HepG2 (cell line): Measurements from ENCODE around the gene SCFD2. TPM values are rescaled to one million over a fixed set of nuclear protein-coding genes. Genes with fewer than 3 reads are reported as not detected.

Source experiments
- HMGA1 ChIP-seq: sonication (generic); formaldehyde crosslinking; conservative IDR thresholded peaks from 2 replicates; pipeline ENCODE4 v1.4.0; 2020; ENCODE audit warnings: missing genetic modification reagents
- KLF12 ChIP-seq: sonication (generic); formaldehyde crosslinking; IDR thresholded peaks from 2 replicates; pipeline ENCODE4 v1.4.0; 2020; ENCODE audit warnings: missing genetic modification reagents, borderline replicate concordance
- MZF1 ChIP-seq: sonication (generic); formaldehyde crosslinking; IDR thresholded peaks from 2 replicates; pipeline ENCODE4 v1.8.1; 2023; ENCODE audit warnings: mild to moderate bottlenecking, missing genetic modification reagents, borderline replicate concordance
- NCOA2 ChIP-seq: sonication (generic); formaldehyde crosslinking; IDR thresholded peaks from 2 replicates; pipeline ENCODE4 v1.8.0; 2022; ENCODE audit warnings: inconsistent platforms
- PRMT3 ChIP-seq: sonication (generic); formaldehyde crosslinking; IDR thresholded peaks from 2 replicates; pipeline ENCODE4 v1.8.1; 2022; ENCODE audit warnings: low read depth, mild to moderate bottlenecking, moderate library complexity, missing genetic modification reagents, borderline replicate concordance
- SUZ12 ChIP-seq: fragments of 150-350 bp; IDR thresholded peaks from 2 replicates; pipeline ENCODE4 v1.6.1; 2014; ENCODE audit warnings: low read depth, low read length
- U2AF1 ChIP-seq: fragments of 200-400 bp; formaldehyde crosslinking; optimal IDR thresholded peaks from 2 replicates; pipeline ENCODE3; 2017; ENCODE audit warnings: mild to moderate bottlenecking, low read depth, low read length
- ZNF329 ChIP-seq: sonication (generic); formaldehyde crosslinking; IDR thresholded peaks from 2 replicates; pipeline ENCODE4 v1.9.0; 2021; ENCODE audit warnings: low read depth, mild to moderate bottlenecking, missing genetic modification reagents
- ZNF547 ChIP-seq: sonication (generic); formaldehyde crosslinking; IDR thresholded peaks from 2 replicates; pipeline ENCODE4 v1.5.1; 2020; ENCODE audit warnings: mild to moderate bottlenecking, missing genetic modification reagents
- ZNF878 ChIP-seq: sonication (generic); formaldehyde crosslinking; IDR thresholded peaks from 2 replicates; pipeline ENCODE4 v1.8.1; 2023; ENCODE audit warnings: mild to moderate bottlenecking, missing genetic modification reagents, moderate library complexity
- polyA plus RNA-seq, 8 experiments: library from polyadenylated mRNA; depleted of rRNA in 3 of 8; stranded (reverse) in 7 of 8; unstranded in 1 of 8; fragments of >200 nt; fragmentation: Illumina TruSeq in 4 of 8; extraction: Trizol in 4 of 8; gene quantifications; 2 replicates each; pipeline versions ENCODE4 v1.2.1 to v1.2.3, GENCODE V29; 2011 to 2016; ENCODE audit warnings: low read depth in 4 of 8, missing spikeins in 1 of 8, mixed read lengths in 1 of 8; ENCODE audit not compliant: insufficient read depth in 1 of 8
- total RNA-seq, 5 experiments: library from RNA; depleted of rRNA; stranded (reverse); fragments of >200 nt; fragmentation: Illumina TruSeq; extraction: Trizol; gene quantifications; 2 replicates each; pipeline ENCODE4 v1.2.3, GENCODE V29; 2016; ENCODE audit warnings: low read depth in 1 of 5
- TF ChIP-seq, protein P1 (sequence below): sonication (generic); formaldehyde crosslinking; IDR thresholded peaks from 2 replicates; pipeline ENCODE4 v1.8.1; 2022; ENCODE audit warnings: low read depth, mild to moderate bottlenecking, missing genetic modification reagents
- TF ChIP-seq, protein P2 (sequence below): sonication (generic); formaldehyde crosslinking; IDR thresholded peaks from 2 replicates; pipeline ENCODE4 v1.4.0; 2020; ENCODE audit warnings: mild to moderate bottlenecking, missing genetic modification reagents
- TF ChIP-seq, protein P3 (sequence below): IDR thresholded peaks from 2 replicates; pipeline ENCODE4 v1.6.1; 2016
- TF ChIP-seq, protein P4 (sequence below): IDR thresholded peaks from 2 replicates; pipeline ENCODE4 v1.6.1; 2016; ENCODE audit warnings: mild to moderate bottlenecking
- TF ChIP-seq, protein P5 (sequence below): IDR thresholded peaks from 2 replicates; pipeline ENCODE4 v1.4.0; 2020; ENCODE audit warnings: mild to moderate bottlenecking, missing genetic modification reagents
- TF ChIP-seq, protein P6 (sequence below): sonication (generic); formaldehyde crosslinking; IDR thresholded peaks from 2 replicates; pipeline ENCODE4 v1.4.0; 2020; ENCODE audit warnings: low read depth, mild to moderate bottlenecking, missing genetic modification reagents

The SCFD2 gene
- total and polyA plus RNA-seq, 2 of the 13 experiments (the other 11 are each of a cell fraction or from before 2014, with no cell fraction given), result 4.6 to 15.6 TPM

DNA sequence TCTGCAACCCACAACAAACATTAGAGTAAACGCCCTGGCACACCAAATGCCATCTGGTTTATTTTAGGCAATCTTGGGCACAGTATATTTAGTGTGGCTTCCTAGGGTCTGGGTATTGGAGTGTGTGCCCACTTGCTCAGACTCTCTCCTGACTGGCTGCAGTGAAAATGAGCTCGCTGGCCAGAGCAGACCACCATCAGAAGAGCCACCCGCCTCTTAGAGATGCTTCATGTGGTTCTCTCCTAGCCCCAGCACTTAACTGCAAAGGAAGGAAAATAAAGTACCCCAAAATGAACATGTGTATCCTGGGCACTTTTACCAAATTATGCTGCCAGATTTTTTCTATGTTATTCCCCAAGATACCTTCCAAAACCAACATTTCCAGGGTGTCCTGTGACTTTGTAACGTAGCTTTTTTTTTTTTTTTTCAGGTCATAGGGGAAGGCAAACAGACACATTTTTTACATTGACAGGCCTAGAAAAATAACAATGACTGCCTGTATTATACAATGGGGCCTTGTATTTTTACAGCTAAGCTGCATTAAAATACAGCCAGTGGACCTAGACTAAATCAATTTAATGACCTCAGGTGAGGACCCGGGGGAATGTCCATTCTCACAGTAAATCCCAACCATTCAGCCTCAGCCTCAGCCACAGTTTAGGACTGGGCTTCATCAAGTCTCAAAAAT lies 310.0 kb downstream of the SCFD2 start (continued):
- TF ChIP-seq, protein P1, sequence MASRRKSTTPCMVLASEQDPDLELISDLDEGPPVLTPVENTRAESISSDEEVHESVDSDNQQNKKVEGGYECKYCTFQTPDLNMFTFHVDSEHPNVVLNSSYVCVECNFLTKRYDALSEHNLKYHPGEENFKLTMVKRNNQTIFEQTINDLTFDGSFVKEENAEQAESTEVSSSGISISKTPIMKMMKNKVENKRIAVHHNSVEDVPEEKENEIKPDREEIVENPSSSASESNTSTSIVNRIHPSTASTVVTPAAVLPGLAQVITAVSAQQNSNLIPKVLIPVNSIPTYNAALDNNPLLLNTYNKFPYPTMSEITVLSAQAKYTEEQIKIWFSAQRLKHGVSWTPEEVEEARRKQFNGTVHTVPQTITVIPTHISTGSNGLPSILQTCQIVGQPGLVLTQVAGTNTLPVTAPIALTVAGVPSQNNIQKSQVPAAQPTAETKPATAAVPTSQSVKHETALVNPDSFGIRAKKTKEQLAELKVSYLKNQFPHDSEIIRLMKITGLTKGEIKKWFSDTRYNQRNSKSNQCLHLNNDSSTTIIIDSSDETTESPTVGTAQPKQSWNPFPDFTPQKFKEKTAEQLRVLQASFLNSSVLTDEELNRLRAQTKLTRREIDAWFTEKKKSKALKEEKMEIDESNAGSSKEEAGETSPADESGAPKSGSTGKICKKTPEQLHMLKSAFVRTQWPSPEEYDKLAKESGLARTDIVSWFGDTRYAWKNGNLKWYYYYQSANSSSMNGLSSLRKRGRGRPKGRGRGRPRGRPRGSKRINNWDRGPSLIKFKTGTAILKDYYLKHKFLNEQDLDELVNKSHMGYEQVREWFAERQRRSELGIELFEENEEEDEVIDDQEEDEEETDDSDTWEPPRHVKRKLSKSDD (CRISPR knock-in tag), result no peak
- no peak for TF ChIP-seq U2AF1
- no peak for TF ChIP-seq PRMT3 (CRISPR knock-in tag)
- TF ChIP-seq, protein P2, sequence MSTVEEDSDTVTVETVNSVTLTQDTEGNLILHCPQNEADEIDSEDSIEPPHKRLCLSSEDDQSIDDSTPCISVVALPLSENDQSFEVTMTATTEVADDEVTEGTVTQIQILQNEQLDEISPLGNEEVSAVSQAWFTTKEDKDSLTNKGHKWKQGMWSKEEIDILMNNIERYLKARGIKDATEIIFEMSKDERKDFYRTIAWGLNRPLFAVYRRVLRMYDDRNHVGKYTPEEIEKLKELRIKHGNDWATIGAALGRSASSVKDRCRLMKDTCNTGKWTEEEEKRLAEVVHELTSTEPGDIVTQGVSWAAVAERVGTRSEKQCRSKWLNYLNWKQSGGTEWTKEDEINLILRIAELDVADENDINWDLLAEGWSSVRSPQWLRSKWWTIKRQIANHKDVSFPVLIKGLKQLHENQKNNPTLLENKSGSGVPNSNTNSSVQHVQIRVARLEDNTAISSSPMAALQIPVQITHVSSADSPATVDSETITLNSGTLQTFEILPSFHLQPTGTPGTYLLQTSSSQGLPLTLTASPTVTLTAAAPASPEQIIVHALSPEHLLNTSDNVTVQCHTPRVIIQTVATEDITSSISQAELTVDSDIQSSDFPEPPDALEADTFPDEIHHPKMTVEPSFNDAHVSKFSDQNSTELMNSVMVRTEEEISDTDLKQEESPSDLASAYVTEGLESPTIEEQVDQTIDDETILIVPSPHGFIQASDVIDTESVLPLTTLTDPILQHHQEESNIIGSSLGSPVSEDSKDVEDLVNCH (CRISPR knock-in tag), result no peak
- no peak for TF ChIP-seq ZNF878 (CRISPR knock-in tag)
- TF ChIP-seq, protein P3, sequence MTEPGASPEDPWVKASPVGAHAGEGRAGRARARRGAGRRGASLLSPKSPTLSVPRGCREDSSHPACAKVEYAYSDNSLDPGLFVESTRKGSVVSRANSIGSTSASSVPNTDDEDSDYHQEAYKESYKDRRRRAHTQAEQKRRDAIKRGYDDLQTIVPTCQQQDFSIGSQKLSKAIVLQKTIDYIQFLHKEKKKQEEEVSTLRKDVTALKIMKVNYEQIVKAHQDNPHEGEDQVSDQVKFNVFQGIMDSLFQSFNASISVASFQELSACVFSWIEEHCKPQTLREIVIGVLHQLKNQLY (CRISPR knock-in tag), result no peak
- TF ChIP-seq ZNF329 (CRISPR knock-in tag), result no peak
- TF ChIP-seq, protein P4, sequence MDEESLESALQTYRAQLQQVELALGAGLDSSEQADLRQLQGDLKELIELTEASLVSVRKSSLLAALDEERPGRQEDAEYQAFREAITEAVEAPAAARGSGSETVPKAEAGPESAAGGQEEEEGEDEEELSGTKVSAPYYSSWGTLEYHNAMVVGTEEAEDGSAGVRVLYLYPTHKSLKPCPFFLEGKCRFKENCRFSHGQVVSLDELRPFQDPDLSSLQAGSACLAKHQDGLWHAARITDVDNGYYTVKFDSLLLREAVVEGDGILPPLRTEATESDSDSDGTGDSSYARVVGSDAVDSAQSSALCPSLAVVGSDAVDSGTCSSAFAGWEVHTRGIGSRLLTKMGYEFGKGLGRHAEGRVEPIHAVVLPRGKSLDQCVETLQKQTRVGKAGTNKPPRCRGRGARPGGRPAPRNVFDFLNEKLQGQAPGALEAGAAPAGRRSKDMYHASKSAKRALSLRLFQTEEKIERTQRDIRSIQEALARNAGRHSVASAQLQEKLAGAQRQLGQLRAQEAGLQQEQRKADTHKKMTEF, result peak; percentile 49; the same call in 1 of the 2 replicates
- peak; percentile 56 for TF ChIP-seq NCOA2 (CRISPR knock-in tag)
- TF ChIP-seq, protein P5, sequence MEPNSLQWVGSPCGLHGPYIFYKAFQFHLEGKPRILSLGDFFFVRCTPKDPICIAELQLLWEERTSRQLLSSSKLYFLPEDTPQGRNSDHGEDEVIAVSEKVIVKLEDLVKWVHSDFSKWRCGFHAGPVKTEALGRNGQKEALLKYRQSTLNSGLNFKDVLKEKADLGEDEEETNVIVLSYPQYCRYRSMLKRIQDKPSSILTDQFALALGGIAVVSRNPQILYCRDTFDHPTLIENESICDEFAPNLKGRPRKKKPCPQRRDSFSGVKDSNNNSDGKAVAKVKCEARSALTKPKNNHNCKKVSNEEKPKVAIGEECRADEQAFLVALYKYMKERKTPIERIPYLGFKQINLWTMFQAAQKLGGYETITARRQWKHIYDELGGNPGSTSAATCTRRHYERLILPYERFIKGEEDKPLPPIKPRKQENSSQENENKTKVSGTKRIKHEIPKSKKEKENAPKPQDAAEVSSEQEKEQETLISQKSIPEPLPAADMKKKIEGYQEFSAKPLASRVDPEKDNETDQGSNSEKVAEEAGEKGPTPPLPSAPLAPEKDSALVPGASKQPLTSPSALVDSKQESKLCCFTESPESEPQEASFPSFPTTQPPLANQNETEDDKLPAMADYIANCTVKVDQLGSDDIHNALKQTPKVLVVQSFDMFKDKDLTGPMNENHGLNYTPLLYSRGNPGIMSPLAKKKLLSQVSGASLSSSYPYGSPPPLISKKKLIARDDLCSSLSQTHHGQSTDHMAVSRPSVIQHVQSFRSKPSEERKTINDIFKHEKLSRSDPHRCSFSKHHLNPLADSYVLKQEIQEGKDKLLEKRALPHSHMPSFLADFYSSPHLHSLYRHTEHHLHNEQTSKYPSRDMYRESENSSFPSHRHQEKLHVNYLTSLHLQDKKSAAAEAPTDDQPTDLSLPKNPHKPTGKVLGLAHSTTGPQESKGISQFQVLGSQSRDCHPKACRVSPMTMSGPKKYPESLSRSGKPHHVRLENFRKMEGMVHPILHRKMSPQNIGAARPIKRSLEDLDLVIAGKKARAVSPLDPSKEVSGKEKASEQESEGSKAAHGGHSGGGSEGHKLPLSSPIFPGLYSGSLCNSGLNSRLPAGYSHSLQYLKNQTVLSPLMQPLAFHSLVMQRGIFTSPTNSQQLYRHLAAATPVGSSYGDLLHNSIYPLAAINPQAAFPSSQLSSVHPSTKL, result peak; percentile 62; the same call in 1 of the 2 replicates
- no peak for TF ChIP-seq MZF1 (CRISPR knock-in tag)
- no peak for TF ChIP-seq SUZ12
- TF ChIP-seq, protein P6, sequence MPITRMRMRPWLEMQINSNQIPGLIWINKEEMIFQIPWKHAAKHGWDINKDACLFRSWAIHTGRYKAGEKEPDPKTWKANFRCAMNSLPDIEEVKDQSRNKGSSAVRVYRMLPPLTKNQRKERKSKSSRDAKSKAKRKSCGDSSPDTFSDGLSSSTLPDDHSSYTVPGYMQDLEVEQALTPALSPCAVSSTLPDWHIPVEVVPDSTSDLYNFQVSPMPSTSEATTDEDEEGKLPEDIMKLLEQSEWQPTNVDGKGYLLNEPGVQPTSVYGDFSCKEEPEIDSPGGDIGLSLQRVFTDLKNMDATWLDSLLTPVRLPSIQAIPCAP (CRISPR knock-in tag), result no peak
- no peak for TF ChIP-seq KLF12
- TF ChIP-seq ZNF547 (CRISPR knock-in tag), result no peak
- no peak for TF ChIP-seq HMGA1 (CRISPR knock-in tag)
